ENCODE measurements around the gene TMEM183A. TPM values are rescaled to one million over a fixed set of nuclear protein-coding genes. Genes with fewer than 3 reads are reported as not detected.

Gene TMEM183A
- total and polyA plus RNA-seq, 9 of the 15 experiments (the other 6 are each of a cell fraction or from before 2014, with no cell fraction given), result 23.4 to 190 (median 124) TPM

- TF ChIP-seq ZBTB40 (IDR thresholded peaks at IDR 0.05) (peak; percentile 44), ZBTB40 (CRISPR knock-in tag; IDR thresholded peaks at IDR 0.05) (no peak), POLR2G (IDR thresholded peaks at IDR 0.05; ENCODE audit: low read depth, low read length) (peak; percentile 73), THAP12 (CRISPR knock-in tag; IDR thresholded peaks at IDR 0.05) (0 out of 2 replicates have a peak, but pooled peaks have one; percentile 27), HDAC1 (IDR thresholded peaks at IDR 0.05) (peak in 1 of 2 experiments; percentile 4; a peak in 1 of 4 replicates), HBP1 (CRISPR knock-in tag; IDR thresholded peaks at IDR 0.05) (no peak), NCOA6 (IDR thresholded peaks at IDR 0.05) (peak; percentile 36; the same call in 1 of the 2 replicates), MBD1 (CRISPR knock-in tag; IDR thresholded peaks at IDR 0.05) (peak; percentile 65; the same call in 1 of the 2 replicates), SAFB (IDR thresholded peaks at IDR 0.05; ENCODE audit: borderline replicate concordance, low read depth, low read length) (no peak), NFIC (IDR thresholded peaks at IDR 0.05) (no peak), NFRKB (IDR thresholded peaks at IDR 0.05; ENCODE audit: low read depth) (no peak)
Observed at GRCh38 chr1:203026666-203027663, 19.8 kb downstream of the TMEM183A start (continued).
